ENCODE data around the gene ST6GALNAC1.

ST6GALNAC1 gene, protein sequence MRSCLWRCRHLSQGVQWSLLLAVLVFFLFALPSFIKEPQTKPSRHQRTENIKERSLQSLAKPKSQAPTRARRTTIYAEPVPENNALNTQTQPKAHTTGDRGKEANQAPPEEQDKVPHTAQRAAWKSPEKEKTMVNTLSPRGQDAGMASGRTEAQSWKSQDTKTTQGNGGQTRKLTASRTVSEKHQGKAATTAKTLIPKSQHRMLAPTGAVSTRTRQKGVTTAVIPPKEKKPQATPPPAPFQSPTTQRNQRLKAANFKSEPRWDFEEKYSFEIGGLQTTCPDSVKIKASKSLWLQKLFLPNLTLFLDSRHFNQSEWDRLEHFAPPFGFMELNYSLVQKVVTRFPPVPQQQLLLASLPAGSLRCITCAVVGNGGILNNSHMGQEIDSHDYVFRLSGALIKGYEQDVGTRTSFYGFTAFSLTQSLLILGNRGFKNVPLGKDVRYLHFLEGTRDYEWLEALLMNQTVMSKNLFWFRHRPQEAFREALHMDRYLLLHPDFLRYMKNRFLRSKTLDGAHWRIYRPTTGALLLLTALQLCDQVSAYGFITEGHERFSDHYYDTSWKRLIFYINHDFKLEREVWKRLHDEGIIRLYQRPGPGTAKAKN
- 0.94 reads per million for total RNA-seq

DNA sequence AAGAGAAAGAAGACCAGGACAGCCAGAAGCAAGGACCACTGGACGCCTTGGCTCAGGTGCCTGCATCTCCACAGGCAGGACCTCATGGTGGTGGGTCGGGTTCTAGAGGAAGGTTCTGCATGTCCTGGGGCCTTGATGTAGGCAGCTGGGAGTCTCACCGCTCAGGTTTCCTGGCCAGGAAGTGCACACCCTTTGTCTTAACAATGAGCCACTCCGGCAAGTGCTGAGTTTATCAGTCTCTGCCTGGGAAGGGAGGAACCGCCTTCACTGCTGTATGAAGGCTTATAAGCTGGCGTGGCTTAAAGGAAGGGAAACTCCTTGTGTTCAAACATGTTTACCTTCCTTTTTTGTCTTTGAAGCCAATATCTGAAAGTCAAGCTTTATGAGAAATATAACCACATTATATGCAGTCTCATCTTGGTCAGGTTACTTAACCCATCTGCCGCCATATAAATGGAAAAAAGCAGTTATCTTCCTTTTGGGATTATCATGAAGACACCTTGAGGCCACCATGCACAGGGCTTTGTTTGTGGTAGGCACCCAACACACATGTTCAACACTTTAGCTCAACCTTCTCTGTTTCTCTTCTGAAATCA lies at the start of gene ST6GALNAC1:
ST6GALNAC1 (minus strand) TSS at position 205 of the 596 bp plus-strand sequence; CDS start at position 86, 119 bp downstream.
- DNase-seq: peak; percentile 12

DNA sequence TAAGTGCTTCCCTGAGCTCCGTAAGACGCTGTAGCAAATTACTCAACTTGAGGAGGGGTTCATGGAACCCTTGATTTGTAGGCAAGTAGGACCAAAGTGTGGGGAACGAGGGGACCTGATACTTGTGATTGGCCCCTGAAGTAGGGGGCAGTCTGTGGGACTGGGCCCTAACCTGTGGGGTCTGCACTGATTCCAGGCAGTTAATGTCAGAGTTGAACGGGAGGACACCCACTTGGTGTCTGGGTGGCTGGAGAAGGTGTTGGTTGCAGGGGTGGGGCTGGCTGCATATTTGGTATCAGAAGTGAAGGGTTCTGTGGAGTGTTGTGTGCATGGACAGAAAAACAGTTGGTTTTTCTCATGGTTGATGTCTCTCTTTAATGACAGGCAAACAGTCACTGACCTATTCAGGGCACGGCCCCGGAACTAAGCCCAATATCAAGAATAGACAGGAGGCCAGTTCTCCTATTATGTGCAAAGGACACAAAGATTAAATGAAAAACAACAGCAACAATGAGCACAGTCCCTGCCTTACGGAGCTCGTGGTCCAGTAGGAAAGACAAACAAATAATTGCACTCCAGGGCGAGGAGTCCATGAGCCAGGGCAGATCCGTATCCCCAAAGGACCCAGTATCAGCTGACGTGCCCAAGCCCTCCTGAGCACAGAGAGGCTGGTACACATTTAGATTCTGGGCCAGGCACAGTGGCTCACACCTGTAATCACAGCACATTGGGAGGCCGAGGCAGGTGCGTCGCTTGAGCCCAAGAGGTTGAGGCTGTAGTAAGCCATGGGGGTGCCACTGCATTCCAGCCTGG lies 48.0 kb upstream of the ST6GALNAC1 start:
- DNase-seq: no peak

DNA sequence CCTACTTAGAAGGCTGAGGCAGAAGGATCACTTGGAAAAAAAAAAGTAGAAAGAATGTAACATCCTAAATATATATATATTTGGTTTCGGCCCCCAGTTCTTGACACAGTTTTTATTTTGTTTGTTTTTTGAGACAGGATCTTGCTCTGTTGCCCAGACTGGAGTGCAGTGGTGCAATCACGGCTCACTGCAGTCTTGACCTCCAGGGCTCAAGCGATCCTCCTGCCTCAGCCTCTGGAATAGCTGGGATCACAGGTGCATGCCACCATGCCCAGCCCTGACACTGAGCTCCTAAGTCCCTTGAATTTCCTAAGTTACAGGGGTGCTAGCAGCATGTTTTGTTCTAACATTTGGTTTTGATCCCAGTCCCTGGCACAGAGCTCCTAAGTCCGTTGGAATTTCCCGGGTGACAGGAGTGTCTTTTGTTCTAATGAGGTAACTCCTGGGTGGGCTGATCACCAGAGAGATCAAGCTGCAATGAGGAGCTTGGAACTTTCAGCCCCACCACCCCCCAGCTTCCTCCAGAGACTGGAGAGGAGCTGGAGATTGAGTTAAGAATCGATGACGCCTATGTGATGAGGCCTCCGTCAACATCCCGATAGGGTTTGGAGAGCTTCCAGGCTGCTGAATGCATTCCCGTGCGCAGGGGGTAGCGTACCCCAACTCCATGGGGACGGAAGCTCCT lies 47.2 kb upstream of the ST6GALNAC1 start:
- DNase-seq: no peak

DNA sequence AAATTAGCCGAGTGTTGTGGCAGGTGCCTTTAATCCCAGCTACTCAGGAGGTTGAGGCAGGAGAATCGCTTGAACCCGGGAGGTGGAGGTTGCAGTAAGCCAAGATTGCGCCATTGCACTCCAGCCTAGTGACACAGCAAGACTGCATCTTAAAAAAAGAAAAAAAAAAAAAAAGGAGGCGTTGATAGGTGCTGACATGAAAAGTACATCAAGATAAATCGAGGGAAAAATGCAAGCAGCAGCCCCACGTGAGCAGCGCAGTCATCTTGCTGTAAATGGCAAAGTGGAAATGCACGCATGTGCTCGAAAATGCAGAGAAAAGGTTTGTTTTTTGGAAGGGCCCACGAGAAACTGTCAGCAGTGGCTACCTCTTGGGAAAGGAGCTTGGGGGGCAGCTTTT lies 46.3 kb upstream of the ST6GALNAC1 start:
- DNase-seq: no peak

DNA sequence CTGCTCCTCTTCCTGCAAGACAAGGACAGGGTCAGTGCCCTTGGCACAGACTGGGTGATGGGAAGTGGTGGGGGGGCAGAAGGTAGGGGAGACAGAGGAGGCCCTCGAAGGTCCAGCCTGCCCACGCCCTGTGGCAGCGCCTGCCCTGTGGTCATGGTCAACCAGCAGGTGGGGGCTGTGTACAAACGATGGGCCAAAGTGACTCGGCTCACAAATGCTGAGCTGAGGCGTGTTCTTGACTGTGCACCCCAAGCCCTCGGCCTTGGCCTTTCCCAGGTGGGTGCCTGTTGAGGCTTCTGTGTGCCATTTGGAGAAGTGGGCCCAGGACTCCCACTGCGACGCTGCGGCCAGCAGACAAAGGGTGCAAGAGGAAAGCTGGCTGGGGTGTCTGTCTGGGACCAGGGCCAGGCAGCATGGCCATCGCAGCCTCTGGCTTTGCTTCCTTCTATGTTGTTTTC lies 44.6 kb upstream of the ST6GALNAC1 start:
- DNase-seq: no peak

DNA sequence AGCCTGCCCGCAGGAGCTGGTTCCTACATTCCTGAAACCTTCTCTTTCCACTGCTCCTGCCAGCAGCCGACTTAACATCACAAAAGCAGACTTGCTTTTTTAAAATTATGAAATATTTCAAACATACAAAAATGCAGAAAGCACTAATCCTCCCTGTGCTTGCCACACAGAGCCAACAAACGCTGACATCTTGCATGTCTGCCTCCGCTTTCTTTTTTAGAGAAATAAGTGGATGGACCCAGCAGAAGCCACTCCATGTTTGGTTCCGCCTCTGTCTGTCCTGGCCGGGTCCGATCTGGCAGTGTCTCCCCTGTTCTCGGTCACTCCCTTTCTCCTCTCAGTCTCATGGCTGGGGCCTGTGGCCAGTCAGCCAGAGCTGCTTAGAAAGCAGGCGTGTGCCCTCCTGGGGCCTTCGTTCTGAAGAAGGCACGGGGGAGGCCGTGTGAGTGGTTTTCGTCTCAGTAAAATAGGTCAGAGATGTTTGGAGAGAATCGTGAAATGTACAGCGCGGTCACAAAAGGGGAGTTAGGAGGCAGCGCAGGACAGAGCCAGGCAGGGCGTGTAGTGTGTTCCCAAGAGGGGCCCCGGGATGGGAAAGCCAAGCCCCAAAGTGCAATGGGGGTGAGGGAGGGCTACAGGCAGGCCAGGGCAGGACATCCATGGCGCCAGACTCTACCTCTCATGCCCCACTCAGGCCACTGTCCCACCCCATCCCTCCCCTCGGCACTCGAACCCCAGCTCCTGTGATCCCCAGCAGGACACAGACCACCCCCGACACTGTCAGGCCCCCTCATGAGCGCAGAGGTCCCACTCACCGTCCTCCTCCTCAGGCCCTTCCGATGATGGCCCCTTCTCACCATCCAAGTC lies 44.0 kb upstream of the ST6GALNAC1 start:
- no peak for DNase-seq

DNA sequence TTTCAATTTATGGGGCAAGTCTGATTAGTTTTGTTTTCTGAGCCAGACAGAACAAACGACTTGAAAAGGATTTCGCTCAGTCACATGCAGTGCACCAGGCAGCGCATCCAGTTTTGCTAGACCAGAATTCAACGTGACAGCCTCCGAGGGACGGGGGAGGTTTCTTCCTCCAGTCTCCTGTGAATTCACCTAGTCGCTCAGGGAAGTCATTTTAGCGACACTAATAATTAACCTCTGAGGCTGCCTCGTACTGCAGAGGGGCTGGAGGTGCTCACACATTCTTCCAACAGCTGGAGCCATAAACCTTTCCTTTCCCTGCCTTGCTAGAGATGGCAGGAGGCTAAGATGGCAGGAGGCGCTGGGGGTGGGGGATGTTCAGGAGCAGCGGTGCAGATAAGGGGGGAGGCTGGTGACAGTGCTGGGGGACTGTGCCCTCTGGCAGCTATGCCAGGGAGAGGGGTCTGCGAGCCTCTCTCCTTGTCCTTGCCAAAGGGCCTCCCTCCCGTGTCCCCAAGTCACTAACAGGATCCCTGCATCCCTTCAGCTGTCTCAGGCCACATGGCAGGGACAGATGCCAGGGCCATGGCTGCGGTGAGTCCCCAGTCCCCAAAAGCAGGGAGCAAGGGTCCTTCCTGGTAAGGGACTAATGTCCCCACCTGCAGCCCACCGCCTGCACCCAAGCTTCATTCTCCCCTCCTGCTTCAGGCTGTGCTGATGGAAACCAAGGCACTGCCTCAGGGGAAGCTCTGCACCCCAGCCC lies 43.2 kb upstream of the ST6GALNAC1 start:
- no peak for DNase-seq

DNA sequence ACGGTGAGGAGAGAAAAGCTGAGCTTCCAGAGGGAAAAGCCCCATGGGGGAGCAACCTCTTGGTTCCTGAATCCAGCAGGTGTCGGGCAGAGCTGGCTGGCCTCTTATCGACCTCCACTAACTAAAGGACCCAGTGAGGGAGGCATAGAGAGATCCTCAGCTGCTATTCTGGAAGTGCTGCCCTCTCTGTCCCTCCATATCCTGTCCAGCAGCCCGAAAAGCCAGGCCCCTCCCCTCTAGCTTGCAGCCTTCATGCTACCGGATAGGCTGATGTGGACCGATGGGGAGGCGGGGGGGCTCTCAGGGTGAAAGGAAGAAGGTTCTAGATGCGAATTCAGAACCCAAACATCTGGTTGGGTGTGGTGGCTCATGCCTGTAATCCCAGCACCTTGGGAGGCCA lies 42.3 kb upstream of the ST6GALNAC1 start:
- no peak for DNase-seq

DNA sequence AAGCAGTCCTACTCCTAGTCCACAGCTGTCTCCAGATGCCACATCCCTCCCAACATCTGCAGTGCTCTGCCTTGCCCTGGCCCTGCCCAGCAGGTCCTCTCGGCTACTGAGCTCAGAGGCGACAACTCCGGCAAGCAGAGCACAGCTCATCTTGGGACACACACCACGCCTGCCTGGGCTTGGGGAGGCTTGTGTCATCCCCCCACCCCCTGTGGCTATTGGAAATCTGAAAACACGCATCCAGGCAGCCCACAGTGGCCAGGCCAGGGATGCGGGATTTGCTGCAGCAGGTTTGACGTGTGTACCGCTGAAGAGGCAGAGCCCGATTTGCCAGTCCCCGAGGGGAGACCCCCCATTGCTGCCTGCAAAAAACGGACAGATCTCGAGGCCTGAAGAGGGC lies 41.8 kb upstream of the ST6GALNAC1 start:
- DNase-seq: no peak

DNA sequence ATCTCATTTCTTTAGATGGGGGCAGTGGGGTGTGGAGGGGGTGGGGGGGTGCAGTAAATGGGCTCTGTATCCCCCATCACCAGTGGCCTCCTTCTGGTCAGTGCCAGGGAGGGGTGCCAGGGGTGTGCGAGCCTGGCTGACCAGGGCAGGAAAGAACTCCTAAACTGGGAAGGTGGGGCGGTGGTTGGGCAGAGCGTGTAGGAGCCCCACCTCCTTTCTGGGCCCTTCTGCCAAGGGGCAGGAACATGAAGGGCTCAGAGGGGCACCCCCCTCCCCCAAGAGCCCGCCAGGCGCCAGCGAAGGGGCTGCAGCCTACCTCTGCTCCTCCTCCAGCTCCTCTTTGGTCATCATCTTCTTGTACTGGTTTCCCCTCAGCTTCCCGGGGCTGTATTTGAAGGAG lies 41.2 kb upstream of the ST6GALNAC1 start:
- no peak for DNase-seq

DNA sequence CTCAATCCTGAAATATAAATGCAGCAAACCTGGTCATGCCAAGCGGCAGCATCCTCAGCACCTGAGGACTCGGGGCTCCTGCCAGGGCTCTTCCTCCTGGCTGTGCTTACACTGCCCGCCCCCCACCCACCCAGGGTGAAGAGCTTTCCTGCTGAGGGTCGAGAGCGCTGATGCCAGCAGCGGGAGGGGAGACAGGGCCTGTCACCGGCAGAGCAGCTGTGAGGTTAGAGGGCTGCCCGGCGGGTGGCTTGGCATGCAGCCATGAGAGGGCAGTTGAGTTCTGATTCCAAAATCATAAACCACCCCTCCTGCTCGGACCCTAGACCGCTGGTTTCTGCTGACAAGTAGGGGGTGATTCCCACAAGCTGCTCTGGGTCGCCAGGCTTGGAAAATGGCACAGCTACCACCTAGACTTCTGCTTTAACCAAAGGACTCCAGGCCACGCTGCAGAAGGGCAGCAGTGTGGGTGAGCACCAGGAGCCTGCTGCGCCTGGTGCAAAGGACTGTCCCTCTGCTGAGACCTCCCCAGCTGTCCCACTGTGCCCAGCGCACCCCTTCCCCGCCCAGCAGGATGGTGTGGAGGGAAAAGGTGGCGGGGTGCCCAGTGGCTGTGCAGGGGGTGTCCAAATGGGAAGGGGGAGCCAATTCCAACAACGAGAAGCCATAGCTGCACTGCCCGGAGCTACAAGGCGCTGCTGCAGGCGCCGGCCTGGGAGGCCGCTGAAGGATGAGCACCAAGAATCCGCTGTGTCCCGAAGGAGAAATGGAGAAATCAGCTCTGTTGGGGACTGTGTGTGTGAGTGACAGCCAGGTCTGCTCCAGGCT lies 40.6 kb upstream of the ST6GALNAC1 start:
- no peak for DNase-seq

DNA sequence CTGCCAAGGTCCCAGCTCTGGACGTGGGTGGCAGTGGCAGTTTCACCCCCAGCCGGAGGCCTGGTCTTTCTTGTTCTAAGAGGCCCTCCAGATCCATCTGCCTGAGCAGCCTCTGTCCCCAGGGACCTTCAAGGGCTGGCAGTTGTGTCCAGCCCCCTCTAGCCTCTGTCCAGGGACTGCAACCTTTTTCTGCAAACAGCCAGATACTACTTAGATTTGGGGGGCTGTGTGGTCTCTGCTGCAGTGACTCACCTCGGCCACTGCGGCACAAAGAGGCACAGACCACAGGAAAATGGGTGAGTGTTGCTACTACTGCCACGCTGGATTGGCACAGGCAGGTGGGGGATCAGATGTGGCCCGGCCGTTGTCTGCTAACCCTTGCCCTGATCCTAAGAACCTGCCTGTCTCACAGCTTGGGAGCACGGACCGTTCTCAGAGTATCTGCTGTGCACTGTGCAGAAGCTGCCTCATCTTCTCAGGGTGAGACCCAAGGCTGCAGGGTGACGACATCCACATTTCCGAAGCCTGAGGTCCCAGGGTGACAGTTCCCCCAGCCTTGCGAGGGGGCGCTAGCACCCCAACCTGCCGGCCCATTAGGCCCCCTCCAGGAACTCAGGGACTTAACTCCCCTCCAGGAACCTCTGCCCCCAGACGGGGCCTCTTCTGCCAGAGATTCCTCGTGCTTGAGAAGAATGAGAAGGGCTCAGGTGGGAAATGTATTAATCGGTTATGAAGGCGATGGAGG lies 39.6 kb upstream of the ST6GALNAC1 start:
- DNase-seq: no peak

DNA sequence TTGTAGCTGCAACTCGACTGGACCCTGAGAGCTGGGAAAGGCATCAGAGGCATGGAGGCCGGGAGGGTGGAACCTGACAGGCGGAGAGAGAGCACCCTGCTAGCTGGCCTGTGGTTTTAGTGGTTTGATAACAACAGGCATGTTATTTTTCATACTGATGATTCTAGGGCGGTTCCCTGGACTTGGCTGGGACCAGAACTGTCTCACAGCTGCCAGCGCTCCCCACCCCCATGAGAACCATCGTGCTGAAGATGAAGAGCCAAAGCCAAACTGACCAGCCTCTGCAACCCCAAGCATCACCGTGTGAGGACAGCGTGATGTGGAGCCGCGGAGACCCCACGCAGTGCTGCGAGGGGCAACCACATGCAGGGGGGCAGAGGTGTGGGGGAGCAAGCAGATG lies 38.7 kb upstream of the ST6GALNAC1 start:
- no peak for DNase-seq

DNA sequence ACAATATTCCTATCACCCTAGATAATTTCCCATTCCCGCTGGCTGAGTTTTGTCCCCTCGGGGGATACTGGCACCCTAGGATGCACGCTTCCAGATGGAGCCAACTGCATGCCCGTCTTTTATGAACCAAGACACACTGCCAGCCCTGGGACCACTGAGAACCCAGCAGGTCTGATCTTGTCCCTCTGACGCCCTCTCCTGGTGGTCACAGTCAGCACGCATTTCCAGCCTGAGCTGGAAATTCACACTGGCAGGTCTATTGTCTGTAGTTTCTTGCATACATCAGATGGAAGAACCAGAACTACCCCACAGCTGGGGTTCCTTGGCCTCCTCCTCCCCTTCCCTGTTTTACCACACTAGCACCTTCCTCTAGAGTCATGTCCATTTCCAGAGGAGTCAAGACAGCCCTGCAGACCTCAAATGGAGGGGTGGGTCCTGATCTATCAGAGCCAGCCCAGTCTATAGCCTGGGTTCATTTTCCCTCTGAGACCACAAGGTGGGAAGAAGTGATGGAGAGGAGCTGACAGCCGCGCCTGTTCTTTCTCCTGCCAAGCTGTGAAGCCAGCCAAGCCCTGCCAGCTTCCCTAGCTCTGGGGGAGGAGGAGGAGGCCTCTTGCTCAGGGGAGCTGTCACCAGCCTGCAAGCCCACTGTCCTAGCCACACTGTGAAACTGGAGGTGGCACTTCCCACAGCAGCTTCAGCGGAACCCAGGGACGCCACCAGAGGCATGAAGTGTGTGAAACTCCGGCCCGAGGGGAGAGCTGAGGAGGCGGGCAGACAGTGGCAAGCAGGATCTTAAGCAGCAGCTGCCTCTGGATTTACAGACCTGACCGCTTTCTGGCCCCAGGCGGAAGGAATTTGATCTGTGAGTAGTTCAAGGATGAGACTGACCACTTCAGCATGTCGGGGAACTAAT lies 37.9 kb upstream of the ST6GALNAC1 start:
- peak; percentile 64 for DNase-seq

DNA sequence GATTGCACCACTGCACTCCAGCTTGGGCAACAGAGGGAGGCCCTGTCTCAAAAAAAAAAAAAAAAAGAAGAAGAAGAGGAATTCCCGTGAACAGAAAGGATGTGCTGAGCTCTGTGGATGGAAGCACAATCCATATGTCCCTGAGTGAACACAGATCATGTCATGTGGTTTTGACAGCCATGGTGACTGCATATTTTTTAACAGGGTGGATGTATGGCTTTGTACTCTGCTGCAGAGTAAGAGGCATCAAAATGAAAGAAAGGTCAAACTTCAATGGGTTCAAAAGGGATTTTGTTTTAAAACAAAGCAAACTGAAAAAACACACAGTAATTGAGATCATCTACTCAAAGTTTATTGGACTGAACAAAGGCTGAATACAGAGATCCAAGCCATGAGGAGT lies 35.7 kb upstream of the ST6GALNAC1 start:
- DNase-seq: no peak

DNA sequence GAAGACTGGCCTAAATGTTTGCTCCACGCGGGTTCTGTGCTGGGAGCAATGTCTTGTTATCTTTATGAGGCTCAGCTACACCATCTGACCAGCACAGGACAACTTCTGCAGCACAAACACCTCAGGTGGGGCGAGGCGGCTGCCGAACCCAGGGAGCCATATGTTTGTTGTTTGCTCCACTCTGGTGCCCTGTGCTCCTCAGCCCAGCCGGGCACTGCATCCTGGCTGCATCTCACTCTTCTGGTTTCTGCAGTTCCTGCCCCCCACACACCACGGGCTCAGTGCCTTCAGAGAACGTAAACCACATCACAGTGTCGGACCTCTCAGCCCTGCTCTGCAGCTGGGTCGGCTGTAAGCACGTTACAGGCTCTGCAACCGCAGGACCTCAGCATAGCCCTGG lies 34.8 kb upstream of the ST6GALNAC1 start:
- DNase-seq: no peak

DNA sequence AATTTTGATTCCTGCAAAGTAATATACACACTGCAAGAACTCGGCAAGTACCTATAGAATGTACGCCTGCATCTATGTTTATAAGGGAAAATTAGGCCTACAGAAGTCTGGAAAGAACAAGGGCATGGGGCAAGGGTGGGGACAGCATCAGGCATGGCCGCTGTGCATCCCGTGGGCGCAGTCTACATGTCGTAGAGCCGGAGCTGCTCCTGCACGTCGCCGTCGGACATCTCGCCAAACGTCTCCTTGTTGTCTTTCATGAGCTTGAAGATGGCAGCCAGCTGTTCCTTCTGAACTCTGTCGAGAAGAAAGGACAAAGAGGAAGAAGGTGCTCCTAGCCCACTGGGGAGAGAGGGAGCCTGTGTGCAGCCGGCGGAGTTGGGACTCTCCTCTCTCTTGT lies 33.8 kb upstream of the ST6GALNAC1 start:
- no peak for DNase-seq

DNA sequence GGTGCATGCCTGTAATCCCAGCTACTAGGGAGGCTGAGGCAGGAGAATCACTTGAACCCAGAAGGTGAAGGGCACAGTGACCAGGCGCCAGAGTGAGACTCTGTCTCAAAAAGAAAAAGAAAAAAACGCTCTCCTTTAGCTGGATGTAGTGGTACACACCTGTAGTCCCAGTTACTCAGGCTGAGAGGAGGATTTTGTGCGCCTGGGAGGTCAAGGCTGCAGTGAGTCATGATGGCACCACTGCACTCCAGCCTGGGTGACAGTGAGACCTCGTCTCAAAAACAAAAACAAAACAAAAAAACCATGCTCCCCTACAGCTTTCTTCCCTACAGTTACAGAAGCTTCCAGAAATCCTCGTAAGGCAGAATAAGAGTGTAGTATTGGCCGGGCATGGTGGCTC lies 33.1 kb upstream of the ST6GALNAC1 start:
- DNase-seq: no peak
